Measurements from ENCODE around the gene VAV3.

DNA sequence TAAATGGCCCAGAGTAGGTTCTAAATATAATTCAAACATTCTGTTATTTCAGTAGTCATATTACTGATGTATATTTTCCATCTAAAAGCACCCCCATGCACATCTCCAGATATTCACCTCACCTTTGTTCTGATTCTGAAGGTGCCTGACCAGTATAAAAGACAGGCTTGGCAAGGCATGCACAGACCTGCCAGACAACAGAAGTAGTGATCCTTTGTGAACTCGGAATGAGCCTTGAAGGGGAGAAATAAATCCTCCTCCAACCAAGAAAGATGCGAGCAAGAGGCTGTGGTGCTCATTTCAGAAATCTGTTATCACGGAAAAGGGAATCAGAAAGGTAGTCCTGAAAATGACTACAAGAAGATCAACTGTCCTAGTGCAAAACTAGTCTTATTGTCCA lies 287.3 kb downstream of the VAV3 start:
- TF ChIP-seq, protein P1, sequence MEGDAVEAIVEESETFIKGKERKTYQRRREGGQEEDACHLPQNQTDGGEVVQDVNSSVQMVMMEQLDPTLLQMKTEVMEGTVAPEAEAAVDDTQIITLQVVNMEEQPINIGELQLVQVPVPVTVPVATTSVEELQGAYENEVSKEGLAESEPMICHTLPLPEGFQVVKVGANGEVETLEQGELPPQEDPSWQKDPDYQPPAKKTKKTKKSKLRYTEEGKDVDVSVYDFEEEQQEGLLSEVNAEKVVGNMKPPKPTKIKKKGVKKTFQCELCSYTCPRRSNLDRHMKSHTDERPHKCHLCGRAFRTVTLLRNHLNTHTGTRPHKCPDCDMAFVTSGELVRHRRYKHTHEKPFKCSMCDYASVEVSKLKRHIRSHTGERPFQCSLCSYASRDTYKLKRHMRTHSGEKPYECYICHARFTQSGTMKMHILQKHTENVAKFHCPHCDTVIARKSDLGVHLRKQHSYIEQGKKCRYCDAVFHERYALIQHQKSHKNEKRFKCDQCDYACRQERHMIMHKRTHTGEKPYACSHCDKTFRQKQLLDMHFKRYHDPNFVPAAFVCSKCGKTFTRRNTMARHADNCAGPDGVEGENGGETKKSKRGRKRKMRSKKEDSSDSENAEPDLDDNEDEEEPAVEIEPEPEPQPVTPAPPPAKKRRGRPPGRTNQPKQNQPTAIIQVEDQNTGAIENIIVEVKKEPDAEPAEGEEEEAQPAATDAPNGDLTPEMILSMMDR (IDR thresholded peaks at IDR 0.05): no peak
- no peak for TF ChIP-seq POLR2AphosphoS5 (IDR thresholded peaks at IDR 0.05)
- no peak for TF ChIP-seq POLR2A (IDR thresholded peaks at IDR 0.05; ENCODE audit: low read depth)
